HG02610 (cell line): ENCODE data around the gene MTUS2.

Experiments
- ATAC-seq: cut with Tn5 transposase; IDR thresholded peaks from one replicate; pipeline ENCODE4 v1.9.1; 2021; ENCODE audit warnings: mild to moderate bottlenecking, moderate library complexity; ENCODE audit not compliant: unreplicated experiment

Gene MTUS2

DNA sequence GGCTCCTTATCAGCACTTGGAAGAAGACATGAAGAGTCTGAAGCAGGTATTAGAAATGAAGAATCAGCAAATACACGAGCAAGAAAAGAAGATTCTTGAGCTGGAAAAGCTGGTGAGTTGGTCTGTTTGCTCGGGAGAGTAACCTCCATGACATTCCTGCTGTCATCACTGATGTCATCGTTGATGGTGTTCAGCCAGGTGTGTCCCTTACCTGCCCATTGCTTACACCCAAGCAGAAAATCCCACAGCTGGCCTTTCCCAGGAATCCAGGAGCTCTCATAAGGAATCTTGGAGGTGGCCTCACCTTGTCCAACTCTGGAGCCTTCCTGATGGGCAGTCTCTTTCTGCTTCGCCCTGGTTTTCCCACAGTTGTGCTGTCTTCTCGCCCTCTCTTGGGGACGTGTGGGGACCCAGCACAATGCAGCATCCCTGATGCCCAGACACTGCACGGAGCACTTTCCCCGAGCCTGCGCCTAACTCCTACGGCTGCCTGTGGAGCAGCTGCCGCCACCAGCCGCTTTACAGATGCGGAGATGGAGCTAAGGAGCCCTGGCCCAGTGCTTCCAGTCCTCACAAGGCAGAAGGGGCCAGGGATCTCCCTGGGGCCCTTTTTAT lies 678.4 kb downstream of the MTUS2 start:
- ATAC-seq: no peak

DNA sequence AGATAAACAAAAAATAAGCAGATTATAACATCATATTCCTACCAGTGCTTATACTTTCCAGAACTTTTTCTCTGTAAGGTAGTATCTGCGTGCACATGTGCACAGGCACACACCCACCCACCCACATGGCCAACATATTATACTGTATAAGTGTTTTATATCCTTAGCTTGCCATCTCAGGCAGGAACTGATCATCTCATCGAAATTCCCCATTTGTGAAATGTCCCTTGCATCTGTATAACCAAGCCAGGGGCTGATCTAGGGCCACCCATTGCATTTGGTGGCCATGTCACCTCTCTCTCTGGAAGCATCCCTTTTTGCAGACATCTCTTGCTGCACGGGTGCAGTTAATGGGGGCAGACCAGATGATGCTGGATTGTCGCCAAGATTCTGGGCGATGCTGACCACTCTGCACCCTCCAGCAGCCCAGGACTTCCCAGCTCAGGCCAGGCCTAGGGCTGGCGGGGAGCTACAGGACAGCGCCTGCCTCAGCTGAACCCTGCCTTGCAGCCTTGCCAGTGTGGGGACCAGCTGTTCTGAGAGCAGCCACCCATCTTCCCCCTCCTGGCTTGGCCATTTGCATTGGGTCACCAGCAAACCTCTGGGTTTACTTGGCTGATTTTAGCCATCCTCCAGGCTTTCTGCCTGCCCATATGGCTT lies 679.5 kb downstream of the MTUS2 start:
- no peak for ATAC-seq

DNA sequence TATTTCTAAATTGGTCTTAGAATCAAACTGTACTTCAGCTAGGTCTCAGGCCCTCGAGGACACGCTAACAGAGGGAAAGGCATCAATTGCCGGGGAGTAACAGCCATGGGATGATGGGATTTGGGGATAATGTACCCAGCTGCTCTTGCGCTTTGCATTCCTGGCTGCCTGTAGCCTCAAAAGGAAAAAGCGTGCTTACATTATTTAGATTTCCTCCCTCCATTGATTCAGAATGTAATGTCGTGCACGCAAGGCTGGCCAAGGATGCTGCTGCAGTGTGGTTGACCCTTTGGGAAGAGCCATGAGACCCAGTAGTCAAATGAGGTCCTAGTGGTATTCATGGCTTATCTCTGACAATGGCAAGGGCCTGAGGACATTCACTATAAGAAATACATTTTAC lies 680.2 kb downstream of the MTUS2 start:
- no peak for ATAC-seq

DNA sequence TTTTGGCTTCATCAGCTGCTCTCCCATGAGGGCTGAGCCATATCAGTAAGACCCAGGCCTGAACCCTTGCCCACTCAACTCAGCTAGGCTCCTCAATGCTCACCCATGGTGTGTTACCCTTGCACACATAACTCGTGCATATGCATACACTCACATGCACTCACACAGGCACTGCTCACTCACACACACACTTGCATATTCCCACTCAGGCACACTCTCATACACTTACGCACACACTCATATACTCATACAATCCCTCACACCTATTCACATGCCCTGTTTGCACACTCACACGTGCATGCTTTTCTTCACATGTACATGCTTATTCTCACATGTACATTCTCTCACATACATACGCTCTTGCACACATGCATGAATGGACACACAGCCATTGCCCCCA lies 681.5 kb downstream of the MTUS2 start:
- no peak for ATAC-seq

DNA sequence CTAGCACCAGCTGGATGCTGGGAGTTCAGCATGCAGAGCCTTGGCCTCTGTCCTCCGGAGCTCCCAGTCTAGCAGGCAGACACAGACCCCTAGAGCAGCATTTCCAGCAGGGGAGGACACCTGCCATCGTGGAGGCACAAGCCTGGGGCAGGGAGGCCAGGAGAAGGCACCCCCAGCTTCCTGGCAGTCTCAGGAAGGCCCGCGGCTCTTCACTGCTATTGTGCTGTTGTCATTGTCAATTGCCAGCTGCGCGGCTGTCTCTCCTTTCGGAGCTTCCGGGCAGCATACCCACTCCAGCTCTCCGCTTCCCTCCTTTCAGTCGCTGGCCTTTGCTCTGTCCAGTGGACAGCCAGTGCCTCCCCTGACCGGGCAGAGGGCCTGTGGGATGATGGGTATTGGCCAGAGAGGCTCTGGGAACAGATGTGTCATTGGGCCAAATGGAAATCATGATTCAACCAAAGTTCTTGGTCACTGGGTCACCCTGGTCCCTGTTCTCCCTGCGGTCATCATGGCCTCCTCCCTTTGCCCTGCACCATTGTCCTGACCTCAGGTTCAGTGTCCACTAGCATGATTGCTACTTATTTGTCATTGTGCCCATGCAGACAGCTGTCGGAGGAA lies 682.4 kb downstream of the MTUS2 start:
- ATAC-seq: no peak

DNA sequence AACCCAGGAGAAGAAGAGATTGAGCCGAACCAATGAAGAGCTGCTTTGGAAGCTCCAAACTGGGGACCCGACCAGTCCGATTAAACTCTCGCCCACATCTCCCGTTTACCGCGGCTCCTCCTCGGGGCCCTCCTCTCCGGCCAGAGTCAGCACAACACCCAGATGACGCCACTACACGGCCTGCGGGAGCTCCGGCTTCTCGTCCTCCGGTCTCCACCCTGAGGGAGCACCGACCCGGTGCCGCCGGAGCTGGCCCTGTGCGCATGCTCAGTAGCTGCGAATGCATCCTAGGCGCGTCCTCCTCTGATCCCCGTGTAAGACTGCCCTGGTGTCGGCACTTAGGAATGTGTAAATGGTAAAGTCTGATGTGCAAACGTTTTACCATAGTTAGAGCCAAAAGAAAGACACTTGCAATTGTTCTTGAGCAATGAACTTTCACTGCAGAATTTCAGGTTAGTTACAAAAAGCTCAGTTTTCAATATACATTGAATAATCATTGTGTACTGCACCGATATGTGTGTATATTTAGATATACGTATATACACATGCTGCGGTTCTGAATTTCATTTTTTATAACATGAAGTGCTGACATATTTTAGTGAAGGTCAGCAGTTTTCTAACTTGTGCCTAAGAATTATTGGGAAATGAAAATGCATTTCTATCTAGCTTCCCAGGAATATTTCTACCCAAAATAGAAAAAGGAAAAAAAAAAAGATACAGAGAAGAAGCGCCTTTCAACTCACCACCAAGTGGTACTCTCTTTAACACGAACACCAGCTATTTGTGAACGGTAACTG lies 683.1 kb downstream of the MTUS2 start:
- no peak for ATAC-seq

DNA sequence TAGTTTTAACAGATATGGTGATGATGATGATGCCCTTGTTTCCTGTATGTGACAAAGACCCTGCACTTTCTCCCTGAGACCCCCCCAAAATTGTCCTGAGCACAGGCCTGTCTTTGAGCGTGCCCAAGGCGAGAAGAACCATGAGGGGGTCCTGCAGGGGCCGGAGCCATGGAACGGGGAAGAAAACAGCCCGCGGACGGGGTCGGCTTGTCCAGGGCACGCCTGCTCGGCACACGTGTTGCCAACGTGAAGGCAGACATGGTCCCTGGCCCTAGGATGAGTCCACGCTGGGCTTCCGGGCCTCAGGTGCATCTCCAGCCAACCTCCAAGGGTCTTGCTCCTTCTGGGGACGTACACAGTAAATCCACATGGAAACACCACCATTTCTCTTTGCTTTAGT lies 684.6 kb downstream of the MTUS2 start:
- ATAC-seq: no peak

DNA sequence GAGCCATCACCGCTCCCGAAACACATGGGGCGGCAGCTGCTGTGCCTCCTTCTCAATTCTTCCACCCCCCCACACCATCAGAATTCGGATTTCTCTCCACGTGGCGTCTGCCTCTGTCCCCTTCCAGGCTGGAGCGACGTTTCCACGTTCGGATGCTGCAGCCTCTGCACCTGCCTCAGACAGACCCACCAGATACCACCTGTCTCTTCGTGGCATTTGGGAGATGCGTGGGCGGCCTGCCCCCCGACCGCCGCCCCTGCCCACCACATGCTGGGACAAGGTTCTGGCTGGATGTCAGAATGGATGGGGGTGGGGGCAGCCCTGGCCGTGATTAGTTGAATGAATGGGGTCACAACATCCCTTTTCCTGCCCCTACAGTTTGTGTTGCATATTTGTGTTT lies 685.4 kb downstream of the MTUS2 start:
- ATAC-seq: no peak

DNA sequence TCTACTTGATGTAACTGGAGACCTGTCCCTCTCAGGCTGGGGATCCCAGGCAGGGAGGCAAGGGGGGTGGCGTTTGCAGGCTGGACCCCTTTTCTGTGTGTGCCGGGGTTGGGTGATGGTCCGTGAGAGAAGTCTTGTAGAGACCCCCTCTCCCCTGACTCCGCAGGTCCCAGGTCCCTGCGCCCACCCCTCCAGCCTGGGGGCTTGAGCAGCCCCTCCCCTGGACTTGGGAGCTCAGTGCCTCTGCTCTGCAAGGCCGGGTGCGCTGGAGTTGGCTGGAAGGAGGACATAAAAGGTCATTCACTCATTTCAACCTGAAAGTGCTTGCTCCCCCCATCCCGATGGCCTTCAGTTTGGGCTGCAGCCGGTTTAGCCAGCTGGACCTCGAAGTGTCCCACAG lies 685.8 kb downstream of the MTUS2 start:
- no peak for ATAC-seq

DNA sequence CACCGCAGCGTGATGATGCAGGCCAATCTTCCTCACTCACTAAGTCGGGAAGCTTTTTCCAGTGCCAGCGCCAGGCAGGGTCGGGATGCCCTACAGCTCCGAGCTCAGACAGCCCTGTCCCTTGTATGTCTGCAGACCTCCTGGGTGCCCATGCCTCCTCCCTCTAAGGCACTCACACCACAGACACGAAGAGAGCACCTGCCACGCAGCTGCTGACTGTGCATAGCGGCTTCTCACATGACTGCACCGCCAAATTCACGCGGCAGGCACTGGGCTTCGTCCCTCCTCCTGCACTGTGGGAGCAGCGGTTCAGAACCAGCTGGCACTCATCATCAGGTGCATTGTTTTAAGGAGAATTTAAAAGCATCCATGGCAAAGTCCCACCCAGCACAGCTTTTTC lies 687.2 kb downstream of the MTUS2 start:
- ATAC-seq: no peak

DNA sequence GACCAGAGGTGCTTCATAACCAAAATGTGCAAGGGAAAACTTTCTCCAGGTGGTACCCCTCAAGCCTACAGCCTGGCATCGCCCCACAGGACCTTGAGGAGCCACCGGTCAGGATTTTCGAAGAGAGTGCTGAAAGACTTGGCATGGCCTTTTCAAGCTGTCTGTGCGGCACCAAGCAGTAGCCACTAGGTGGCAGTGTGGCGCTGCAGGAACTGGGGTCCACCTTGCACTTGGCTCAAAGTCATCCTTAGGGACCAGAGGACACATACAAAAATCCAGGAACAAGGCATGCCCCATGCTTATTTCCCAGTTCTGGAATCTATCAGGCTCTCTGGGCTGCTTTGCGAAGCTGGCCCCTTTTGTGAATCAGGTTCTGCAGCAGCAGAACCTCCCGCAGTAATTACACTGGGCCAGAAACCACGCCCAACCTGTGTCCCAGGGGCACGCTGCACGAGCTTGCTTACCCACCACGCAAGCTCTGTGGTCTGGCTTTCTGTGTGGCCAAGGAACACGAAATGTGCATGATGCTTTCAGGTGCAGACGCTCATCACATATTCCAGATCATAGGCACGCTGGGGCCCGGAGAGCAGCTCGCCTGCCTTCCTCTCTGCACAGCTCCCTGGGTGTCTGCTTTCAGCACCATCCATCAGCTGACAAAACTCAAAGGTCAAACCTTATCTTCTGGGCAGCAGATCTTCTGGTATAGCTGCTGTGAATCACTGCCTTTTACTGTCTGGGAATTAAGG lies 688.2 kb downstream of the MTUS2 start:
- peak; percentile 61 for ATAC-seq

DNA sequence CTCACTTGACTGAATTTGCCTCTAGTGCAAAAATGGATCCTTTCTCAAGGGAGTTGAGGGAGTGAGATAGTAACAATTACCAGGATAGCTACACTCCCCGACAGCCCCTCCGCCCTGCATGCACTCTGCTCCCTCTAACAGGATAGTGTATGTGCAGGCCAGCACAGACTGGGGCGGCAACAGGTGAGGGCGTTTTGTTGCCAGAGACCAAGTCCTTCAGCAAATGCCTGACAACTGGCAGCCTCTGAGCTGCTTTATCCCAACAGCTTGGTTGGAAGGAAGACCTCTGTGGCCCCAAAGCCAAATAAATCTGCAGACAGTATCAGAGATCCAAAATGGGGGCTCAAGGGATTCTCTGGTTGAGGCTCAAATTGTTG lies 688.7 kb downstream of the MTUS2 start:
- no peak for ATAC-seq

DNA sequence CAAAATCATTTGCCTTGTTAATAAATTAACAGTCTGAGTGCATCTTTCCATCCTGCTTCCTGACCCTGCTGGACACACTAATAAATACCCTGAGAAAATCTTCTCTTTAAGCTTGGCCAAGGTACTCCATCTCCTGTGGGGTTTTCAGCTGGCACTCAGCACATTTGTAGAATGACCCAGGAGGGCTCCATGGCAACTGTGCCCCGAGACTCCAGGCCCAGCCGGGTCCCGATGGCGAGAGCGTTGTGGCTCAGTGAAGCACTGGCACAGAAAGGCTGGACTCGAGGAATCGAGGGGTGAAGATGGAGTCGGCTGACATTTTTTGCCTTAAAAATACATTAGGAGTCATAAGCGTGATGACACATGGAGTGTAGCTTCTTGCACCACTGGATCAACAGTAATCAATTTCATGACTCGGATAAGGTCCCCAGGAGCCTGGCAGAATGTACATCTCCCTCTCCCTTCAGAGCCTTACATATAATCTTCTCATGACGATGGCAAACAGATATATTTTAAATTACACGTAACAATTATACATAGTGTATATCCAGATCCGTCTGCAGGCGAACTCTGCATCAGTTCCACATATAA lies 690.0 kb downstream of the MTUS2 start:
- no peak for ATAC-seq

DNA sequence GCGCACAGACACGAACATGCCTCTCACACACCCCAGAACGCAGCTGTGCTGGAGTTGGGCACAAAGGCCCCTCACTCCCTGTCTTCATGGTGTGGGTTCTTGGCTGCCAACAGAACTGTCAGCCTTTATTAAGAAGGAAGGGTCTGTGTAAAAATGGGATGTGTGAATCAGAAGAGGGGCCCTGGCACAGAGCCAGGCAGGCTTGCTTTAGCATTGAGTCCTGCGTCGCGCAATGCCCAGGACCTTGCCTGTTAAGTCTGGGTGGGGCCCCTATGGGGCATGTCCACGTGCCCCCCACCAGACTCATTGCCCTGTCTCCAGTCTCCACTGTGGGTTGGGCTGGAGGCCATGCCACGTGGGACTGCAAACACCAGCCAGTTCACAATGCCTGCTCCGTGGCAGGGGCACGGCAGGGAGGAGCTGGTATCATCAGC lies 690.5 kb downstream of the MTUS2 start:
- ATAC-seq: no peak

DNA sequence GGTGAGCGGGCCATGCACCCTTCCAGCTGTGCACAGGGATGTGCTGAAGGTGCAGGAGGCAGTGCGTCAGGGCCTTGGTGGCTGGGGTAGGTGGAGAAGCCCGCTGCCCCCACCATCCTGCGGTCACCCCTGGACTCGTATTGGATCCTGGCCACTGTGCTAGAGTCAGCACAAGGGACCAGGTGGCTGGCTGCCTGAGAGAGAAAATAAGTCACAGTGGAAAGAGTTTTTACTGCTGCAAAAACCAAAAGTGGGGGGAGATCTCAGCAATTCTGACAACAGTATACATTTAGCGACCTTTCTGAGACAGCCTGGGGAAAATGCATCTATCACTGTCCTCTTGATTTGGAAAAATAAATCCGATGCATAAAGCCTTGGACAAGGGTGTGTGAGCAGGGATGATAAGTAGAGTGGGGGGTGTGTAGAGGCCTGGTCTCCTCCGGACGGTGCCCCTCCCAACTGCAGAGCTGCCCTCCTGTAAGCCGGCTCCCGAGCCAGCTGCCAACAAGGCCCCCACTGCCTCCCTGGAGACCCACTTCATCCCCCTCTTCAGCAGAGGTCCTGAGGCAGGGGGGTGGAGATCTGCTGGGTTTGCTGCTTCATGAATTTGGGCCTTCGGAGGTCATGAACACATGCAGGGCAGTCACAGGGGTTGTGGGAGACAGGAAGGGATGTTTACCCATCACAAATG lies 691.1 kb downstream of the MTUS2 start:
- ATAC-seq: no peak

DNA sequence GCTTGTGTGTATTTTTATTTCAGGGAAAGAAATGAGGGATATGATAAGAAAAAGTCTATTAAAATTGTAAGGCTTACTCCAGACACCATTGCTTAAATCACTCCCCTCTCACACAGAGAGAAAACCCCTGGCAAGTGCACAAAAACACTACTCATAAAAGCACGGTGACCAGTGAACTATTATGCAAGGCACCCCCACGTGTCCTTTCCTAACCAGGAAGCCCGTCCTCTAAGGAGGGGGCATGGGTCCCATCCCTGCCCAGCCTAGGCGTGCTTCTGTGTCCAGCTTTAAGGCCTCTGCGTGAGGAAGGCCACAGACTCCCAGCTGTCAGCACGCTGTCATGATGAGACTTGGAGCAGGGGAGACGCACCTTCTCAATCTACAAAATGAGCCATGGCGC lies 691.8 kb downstream of the MTUS2 start:
- ATAC-seq: no peak

DNA sequence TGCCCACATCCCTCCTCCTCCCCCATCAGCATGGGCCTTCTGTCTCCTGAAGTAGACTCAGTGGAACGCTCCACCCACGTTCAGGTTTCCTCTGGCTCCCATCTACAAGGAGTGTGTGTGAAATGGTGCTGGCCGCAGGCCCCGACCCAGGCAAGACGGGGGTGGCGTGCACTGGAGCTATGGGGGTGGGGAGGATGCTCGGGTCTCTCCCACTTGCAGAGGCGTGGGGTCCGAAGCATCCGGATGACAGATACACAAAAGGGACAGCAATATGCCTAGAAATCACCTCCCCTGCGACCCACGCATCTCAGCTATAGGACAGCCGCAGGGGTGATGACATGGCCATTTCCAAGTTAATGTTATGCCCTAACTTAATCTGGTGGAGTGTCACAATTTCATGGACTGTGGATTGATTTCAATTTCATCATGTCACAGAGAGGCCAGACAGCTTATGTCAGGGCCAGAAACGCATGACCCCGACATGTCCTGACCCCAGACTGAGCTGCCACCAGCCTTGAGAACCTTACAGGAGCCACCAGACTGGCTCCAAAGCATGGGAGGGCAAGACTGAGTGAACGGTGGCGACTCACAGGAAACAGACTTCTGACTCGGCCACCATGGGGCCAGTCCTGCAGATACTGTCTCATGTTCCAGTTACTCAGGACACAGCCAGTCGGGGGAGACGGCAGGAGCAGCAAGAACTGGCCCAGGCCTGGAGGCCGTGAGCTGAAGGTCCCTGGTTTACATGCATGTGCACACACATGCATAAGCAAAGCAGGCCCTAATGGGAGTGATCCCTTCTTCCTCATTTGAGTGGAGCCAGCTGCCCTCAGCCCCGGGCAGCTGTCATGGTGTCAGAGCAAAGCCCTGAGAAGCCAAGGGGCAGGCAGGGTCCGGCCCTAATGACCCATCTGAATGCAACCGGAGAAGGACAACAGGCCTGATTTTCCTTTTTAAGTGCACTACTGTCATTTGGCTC lies 693.2 kb downstream of the MTUS2 start:
- no peak for ATAC-seq

DNA sequence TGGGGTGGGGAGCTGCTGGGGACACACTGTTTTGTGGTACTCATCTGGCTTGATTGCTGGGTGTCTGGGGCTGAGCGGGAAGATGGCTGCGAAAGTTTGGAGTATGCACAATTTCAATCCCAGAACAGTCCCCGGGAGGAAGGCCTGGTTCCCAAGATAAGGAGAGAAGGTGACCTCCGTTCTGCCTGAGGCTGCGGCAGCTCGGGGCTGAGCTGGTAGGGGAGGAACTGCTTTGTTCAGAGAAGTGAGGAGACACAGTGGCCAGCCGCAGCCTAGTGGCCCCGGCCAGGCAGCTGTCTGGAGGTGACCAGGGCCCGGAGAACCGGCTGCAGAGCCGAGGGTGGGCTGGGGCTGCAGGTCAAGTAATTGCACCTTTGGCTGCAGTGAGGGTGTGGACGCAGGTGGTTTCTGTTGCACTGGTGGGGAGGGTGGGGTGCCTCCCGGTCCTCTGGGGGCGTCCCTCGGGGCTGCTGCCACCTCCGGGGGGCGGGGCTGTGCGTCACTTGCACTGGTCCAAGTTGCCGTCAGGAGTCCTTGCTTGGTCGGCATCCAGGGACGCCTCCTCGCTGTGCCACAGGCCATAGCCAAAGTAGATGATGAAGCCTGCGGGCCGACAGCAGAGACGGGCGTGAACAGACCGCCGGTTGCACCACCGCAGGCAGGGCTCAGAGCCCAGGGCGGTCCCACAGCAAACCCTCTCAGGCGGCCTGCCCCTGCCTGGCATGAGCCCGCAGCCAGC lies 694.0 kb downstream of the MTUS2 start:
- ATAC-seq: no peak
